ENCODE measurements around the gene ARFGAP3.
"Not testable (repeated sequence)": the region's sequence is repeated elsewhere in the genome, so short reads cannot be mapped to it uniquely, and the experiment has no call there.

The ARFGAP3 gene

DNA sequence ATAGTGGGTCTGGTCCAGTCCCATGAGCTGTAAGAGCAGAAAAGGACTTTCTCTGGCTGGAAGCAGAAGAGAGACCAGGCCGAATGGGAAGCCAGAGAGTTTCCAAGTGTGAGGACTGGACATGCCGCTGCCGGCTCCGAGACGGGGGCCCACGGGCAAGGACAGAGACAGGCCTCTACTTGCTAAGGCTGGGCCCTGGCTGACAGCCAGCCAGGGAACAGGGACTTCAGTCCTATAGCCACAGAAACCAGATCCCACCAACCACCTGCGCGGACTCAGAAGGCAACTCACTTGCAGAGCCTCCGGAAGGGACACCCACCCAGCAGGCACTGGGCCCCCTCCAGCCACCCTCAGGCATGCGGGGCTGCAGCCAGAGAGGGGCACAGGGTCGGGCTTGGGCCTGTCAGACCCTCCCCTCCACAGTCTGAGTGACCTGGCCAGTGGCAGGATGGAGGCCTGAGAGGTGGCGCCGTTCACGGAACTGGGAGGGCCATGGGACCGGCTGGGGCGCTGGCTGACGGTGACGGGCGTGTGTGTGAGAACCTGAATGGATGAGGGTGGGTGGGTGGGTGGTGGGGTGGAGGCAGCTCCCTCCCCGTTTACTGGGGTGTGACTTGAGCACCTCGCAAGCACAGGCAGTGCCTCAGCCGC lies 88.6 kb downstream of the ARFGAP3 start:
- TF ChIP-seq CTCF (IDR thresholded peaks at IDR 0.05; ENCODE audit: insufficient read depth, missing control alignments) = no peak
- DNase-seq (ENCODE audit: insufficient read length, low spot score) = no peak
- FAIRE-seq = no peak

DNA sequence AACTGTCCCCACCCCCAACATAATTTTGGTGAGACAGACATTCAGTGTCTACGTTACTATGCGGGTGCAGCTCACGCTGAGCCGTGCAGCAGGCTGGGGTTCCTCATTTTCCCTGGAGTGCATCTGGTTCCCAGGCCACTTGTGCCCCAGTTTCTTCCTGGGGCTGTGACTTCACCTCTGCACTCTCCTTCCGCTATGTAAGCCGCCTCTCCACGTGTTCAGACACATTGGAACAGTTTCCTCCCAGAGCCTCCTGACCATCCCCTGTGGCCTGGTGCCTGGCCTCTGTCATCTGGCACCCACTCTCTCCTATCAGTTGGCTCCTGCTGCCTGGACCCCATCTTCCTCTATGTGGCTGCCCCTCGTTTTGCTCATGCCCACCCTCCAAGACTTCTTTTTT lies 90.2 kb downstream of the ARFGAP3 start:
- no peak for DNase-seq (ENCODE audit: insufficient read length, low spot score)
- no peak for FAIRE-seq
- no peak for TF ChIP-seq CTCF (IDR thresholded peaks at IDR 0.05; ENCODE audit: insufficient read depth, missing control alignments)

DNA sequence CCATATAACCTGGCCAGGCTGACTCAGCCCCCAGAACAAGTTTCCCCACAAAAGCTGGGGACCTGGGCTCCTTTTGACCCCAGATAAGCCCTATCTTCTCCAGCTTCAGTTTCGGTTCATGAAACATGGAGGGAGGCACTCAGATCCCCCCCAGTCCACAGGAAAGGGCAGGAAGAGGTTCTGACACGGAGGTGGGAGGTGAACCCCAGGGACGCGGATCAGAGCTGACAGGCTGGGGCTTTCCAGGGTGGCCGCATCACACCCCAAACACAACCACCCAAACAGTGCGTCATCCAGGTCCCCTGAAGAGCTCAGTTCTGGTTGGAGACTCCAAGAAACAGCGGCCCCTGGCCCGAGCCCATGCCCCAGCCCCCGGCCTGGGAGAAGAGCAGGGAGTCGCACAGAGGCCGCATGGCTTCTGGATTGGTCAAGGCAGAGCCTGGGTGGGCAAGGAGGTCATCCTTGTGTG lies 92.1 kb downstream of the ARFGAP3 start:
- no peak for DNase-seq (ENCODE audit: insufficient read length, low spot score)
- no peak for TF ChIP-seq CTCF (IDR thresholded peaks at IDR 0.05; ENCODE audit: insufficient read depth, missing control alignments)

GRCh38 chr22:42763965-42764480 lies 93.0 kb downstream of the ARFGAP3 start:
- no peak for TF ChIP-seq CTCF (IDR thresholded peaks at IDR 0.05; ENCODE audit: insufficient read depth, missing control alignments)
- no peak for FAIRE-seq
- DNase-seq (ENCODE audit: insufficient read length, low spot score) = no peak

More for the DNA sequence above, 92.1 kb downstream of the ARFGAP3 start:
- FAIRE-seq = no peak

- DNase-seq (ENCODE audit: insufficient read length, low spot score) (no peak), FAIRE-seq (no peak)
- TF ChIP-seq CTCF (IDR thresholded peaks at IDR 0.05; ENCODE audit: insufficient read depth, missing control alignments) = no peak
These were observed 96.1 kb downstream of the ARFGAP3 start for GRCh38 chr22:42760806-42761565.

GRCh38 chr22:42758931-42759629 lies 98.0 kb downstream of the ARFGAP3 start:
- no peak for FAIRE-seq
- DNase-seq (ENCODE audit: insufficient read length, low spot score) = no peak
- TF ChIP-seq CTCF (IDR thresholded peaks at IDR 0.05; ENCODE audit: insufficient read depth, missing control alignments) = no peak

DNA sequence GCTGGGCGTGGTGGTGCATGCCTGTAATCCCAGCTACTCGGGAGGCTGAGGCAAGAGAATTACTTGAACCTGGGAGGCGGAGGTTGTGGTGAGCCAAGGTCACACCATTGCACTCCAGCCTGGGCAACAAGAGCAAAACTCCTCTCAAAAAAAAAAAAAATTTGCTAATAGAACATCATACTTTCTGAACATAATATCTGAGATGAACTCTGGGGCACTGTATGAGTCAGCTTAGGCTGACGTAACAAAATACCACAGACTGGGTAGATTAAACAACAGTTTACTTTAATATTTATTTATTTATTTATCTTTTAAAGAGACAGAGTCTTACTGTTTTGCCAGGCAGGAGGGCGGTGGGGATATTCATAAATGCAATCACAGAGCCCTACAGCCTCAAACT lies 101.5 kb downstream of the ARFGAP3 start:
- DNase-seq (ENCODE audit: insufficient read length, low spot score) = not testable (repeated sequence)

GRCh38 chr22:42755121-42755520 lies 102.0 kb downstream of the ARFGAP3 start:
- not testable (repeated sequence) for FAIRE-seq; DNase-seq (ENCODE audit: insufficient read length, low spot score)

More for the DNA sequence above, 101.5 kb downstream of the ARFGAP3 start:
- not testable (repeated sequence) for FAIRE-seq
